Right lobe of liver (tissue), 4 donors: Measurements from ENCODE around the gene PTPRN2.

Experiments
- CTCF ChIP-seq, 4 donors: fragments of 200-600 bp in 3 of 4; fragments of 450-650 bp in 1 of 4; IDR thresholded peaks; one replicate each; pipeline versions ENCODE4 v1.5.1 to v1.8.0; 2016 to 2022; ENCODE audit warnings: antibody characterized with exemption in 4 of 4, mild to moderate bottlenecking in 2 of 4
- POLR2A ChIP-seq: fragments of 450-650 bp; IDR thresholded peaks from one replicate; pipeline ENCODE4 v1.6.1; 2017; ENCODE audit warnings: antibody characterized with exemption, mild to moderate bottlenecking
- donor health status: DM: no; HTN: no; CAD: no.
- donor health status: DM: no; HTN: no; CAD: no.
- donor health status: DM: no; HTN: yes; CAD: no.

GRCh38 chr7:158495786-158496185, 91.8 kb downstream of the PTPRN2 start:
- TF ChIP-seq CTCF (IDR thresholded peaks at IDR 0.05) (peak in 1 of 4 donors; percentile 13), POLR2A (no peak)
